ENCODE results near the gene ATXN2.
A peak's percentile ranks its signal among the peaks of the same experiment; 100 is the strongest.
"Not testable (repeated sequence)": the region's sequence is repeated elsewhere in the genome, so short reads cannot be mapped to it uniquely, and the experiment has no call there.

The ATXN2 gene

GRCh38 chr12:111412830-111413441 is 186.2 kb downstream of the ATXN2 start:
- DNase-seq, result no peak

GRCh38 chr12:111412007-111412829 is 186.9 kb downstream of the ATXN2 start:
- DNase-seq, result no peak

- no peak for DNase-seq
Measured at GRCh38 chr12:111411185-111411764, 187.8 kb downstream of the ATXN2 start.

- DNase-seq, result no peak
Measured at GRCh38 chr12:111410431-111411184, 188.5 kb downstream of the ATXN2 start.

- DNase-seq, result no peak
Measured at GRCh38 chr12:111409780-111410430, 189.2 kb downstream of the ATXN2 start.

- no peak for DNase-seq
Measured at GRCh38 chr12:111409403-111409779, 189.7 kb downstream of the ATXN2 start.

- no peak for DNase-seq
Measured at GRCh38 chr12:111408686-111409402, 190.3 kb downstream of the ATXN2 start.

GRCh38 chr12:111408116-111408440 is 191.0 kb downstream of the ATXN2 start:
- no peak for DNase-seq

- DNase-seq, result no peak
Measured at GRCh38 chr12:111407377-111408115, 191.6 kb downstream of the ATXN2 start.

GRCh38 chr12:111406474-111407376 is 192.4 kb downstream of the ATXN2 start:
- peak; percentile 72 for DNase-seq

- no peak for DNase-seq
Measured at GRCh38 chr12:111405859-111406473, 193.1 kb downstream of the ATXN2 start, which contains the start of gene SH2B3. SH2B3 (plus strand) TSS chr12:111405923; CDS start chr12:111418146, 12,223 bp downstream.

GRCh38 chr12:111405149-111405858 is 193.8 kb downstream of the ATXN2 start:
- peak; percentile 99 for DNase-seq

- DNase-seq, result peak; percentile 73
Measured at GRCh38 chr12:111404362-111405148, 194.6 kb downstream of the ATXN2 start.

GRCh38 chr12:111402490-111402824 is 196.7 kb downstream of the ATXN2 start:
- DNase-seq, result not testable (repeated sequence)

Measured in CD4-positive, alpha-beta T cell treated with Interleukin-12 subunit alpha and Interleukin-12 subunit beta, for 1 hour (primary cell).